C4-2B (cell line): Measurements from ENCODE around the gene INSYN1.
"Not testable (repeated sequence)": the region's sequence is repeated elsewhere in the genome, so short reads cannot be mapped to it uniquely, and the experiment has no call there.

Experiments used
- H3K27ac ChIP-seq: fragments of 450-650 bp; 2 replicates; pipeline ENCODE4 v1.5.1; 2017
- ZFX ChIP-seq: fragments of 450-650 bp; IDR thresholded peaks from 2 replicates; pipeline ENCODE4 v1.6.1; 2017
- TF ChIP-seq, protein P1 (sequence below): fragments of 450-650 bp; conservative IDR thresholded peaks from 2 replicates; pipeline ENCODE4 v1.5.1; 2017; ENCODE audit warnings: mild to moderate bottlenecking

The INSYN1 gene

DNA sequence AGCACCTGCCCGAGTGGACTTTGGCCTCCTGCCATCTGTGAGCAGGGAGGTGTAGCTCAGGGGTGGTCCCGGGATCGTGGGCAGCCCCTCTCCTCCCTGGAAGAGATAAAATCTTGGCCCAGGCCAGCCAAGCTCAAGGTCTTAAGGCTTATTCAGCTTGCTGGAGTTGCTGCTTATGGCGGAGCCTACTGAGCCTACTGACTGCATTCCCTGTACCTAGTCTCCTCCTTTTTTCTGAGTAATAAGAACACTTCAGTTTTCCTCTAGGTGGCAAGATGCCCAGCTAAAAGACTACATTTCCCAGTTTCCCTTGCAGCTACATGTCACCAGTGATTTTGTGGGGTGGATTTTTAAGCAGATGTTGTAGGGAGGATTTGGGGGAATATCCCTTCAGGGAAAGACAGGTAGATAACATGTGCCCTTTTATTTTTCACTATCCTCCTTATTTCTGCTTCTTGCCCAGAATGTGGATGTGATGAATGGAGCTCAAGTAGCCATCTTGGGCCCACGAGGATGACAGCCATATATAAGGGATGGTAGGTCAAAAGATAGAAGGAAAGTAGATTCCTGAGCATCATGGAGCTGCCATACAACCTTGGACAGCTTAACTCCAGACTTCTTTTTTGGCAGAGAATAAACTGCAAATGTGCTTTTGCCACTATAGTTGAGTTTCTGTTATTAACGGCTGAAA is 41.4 kb upstream of the INSYN1 start:
- TF ChIP-seq, protein P1, sequence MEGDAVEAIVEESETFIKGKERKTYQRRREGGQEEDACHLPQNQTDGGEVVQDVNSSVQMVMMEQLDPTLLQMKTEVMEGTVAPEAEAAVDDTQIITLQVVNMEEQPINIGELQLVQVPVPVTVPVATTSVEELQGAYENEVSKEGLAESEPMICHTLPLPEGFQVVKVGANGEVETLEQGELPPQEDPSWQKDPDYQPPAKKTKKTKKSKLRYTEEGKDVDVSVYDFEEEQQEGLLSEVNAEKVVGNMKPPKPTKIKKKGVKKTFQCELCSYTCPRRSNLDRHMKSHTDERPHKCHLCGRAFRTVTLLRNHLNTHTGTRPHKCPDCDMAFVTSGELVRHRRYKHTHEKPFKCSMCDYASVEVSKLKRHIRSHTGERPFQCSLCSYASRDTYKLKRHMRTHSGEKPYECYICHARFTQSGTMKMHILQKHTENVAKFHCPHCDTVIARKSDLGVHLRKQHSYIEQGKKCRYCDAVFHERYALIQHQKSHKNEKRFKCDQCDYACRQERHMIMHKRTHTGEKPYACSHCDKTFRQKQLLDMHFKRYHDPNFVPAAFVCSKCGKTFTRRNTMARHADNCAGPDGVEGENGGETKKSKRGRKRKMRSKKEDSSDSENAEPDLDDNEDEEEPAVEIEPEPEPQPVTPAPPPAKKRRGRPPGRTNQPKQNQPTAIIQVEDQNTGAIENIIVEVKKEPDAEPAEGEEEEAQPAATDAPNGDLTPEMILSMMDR: no peak
- no peak for TF ChIP-seq ZFX
- no peak overlapping the region for H3K27ac ChIP-seq

DNA sequence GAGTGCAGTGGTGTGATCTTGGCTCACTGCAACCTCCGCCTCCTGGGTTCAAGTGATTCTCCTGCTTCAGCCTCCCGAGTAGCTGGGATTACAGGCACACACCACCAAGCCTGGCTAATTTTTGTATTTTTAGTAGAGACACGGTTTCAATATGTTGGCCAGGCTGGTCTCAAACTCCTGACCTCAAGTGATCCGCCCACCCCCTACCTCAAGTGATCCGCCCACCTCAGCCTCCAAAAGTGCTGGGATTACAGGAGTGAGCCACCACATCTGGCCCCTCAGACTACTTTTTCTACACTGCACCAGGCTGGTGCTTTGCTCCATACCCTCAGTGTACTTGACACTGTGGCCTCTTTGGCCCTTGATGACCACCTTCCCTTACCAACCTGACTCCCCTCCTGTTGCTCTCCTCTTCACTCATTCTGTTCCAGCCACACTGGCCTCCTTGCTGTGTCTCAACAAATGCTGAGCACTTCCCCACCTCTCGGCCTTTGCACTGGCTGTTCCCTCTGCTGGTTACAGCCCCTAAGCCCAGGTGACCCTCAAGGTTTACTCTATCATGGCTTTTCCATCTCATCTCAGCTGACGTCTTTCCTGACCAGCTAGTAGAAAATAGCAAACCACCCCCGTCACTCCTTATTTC is 39.9 kb upstream of the INSYN1 start:
- not testable (repeated sequence) for H3K27ac ChIP-seq

DNA sequence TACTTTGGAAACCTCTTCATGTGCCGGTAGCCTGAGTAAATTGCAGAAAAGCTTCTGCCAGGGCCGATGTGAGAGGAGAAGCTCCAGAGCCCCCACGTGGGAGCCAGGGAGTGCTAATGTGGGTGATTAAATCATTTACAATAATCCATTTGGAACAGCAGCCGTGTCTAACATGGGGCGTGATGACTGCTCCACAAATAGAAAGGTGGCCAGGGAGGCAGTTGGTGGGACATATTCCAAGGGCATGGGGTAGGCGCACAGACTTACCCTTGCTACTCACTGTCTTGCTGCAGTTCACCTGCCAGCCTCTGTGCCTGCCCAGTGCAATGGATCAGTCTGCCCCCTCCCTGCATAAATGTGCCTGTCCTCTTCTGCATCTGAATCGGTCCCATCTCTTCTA is 39.3 kb upstream of the INSYN1 start:
- no peak overlapping the region for H3K27ac ChIP-seq
- TF ChIP-seq, protein P1: no peak
- TF ChIP-seq ZFX: no peak

DNA sequence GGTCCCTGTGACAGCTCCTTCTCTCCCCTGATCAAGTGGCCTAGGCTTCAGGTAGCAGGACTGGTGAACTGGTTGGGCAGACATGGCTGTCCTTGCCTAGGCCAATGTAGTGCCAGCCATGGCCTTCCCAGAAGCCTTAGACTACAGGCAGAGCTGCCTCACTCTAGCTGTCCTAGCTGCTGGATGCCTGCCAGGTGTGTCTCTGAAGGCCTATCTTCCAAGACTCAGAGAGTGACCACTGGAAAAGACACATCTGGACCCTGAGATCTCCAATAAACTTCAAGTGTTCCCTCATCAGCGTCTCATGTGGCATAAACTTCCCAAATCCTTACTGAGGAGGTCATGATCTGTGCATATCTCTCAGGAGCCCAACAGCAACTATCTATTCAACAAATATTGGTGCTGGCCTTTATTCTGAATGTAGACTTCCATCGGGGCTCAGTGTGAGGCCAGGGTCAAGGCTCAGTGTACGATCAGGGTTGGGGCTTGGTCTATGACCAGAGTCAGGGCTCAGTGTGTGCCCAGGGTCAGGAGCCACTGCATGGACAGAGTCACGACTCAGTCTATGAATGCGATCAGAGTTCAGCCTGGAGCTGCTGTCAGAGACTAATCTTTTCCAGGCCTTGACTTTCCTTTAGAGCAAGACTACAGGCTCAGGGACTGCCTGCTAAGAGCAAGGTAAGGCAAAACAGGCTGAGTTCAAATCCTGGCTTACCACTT is 36.5 kb upstream of the INSYN1 start:
- no peak for TF ChIP-seq ZFX
- TF ChIP-seq, protein P1: no peak
- H3K27ac ChIP-seq: no peak overlapping the region

DNA sequence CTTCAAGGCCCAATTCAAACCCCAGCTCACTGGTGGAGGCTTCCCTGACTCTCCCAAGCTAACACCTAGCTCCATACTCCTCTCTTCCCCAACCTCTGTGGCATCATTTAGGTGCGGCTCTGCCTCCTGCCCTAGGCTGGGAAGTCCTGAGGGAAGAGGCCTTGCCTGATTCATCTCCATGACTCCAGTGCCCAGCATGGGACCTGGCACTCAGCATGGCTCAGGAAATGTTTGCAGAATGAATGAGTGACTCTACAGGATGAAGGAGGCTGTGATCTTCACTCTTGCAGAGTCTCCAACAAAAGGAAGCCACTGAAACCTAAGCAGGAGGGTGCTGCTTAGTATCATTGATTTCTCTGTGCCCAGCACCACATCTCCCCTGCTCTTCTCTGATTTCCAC is 34.5 kb upstream of the INSYN1 start:
- H3K27ac ChIP-seq: no peak overlapping the region
- TF ChIP-seq, protein P1: no peak

DNA sequence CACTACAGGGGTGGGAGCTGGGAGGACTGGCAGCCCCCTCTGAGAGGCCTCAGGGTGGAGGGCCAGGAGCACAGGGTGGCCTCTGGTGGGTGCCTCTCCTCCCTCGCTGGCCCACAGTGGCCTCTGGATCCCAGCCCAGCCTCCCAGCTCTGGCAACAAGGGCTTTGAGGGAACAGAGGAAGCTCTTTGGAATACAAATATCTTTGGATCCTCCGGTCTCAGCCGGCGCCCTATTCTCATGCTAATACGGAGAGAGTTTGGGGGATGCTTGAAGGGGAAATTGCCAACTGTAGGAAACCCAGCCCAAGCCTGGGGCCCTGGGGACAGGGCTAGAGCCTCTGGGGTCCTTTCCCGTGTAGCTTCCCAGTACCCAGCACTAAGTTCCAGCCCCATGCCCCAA is 33.4 kb upstream of the INSYN1 start:
- no peak overlapping the region for H3K27ac ChIP-seq
- TF ChIP-seq, protein P1: no peak
- no peak for TF ChIP-seq ZFX

DNA sequence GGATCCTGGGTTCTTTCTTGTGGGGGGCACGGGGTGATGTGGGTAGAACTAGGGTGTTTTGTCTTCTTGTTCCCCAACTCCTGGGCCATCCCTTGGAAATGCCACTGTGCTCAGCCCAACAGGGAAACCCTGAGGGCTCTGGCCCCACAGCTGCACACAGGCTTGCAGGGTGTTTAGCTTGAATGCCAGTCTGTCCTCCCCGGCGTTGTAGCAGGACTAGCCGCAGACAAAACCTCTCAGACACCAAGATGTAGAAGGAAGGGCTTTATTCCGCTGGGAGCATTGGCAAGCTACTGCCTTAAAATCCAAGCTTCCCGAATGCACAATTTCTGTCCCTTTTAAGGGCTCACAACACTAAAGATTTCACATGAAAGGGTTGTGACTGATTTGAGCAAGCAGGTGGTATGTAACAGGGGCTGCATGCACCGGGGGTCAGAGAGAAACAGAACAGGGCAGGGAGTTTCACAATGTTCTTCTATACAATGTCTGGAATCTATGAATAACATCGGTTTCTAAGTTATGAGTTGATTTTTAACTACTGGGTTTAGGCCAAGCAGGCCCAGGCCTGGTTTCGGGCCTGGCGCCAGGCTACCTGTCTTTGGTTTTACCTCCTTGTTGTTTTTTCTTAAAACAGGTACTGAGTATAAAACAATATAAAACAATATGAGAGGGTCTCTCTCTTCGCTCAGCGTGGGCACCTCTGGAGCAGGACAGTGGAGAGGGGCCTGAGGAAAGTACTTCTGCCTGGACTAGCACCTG is 32.3 kb upstream of the INSYN1 start:
- not testable (repeated sequence) for H3K27ac ChIP-seq

DNA sequence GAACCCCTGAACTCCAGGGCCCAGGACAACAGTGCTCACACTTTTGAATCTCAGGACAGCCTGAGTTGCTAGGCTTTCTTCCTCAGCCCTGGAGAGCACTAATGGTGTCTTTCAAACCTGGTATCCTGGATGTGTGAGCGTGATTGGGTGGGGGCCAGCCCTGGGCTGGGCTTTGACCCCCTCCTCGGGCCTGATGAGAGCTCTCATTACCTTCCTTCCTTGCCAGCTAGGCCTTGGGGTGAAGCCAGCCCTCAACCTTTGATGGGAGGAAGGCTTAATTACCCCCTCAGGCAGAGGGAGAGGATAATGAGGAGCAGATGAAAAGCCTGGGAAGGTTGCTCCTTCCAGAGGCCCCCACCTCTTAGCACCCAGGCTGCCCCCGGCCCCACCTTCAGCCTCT is 31.1 kb upstream of the INSYN1 start:
- no peak overlapping the region for H3K27ac ChIP-seq
- TF ChIP-seq ZFX: no peak
- TF ChIP-seq, protein P1: no peak
